Measurements from ENCODE around the gene DIO2. TPM values are rescaled to one million over a fixed set of nuclear protein-coding genes. Genes with fewer than 3 reads are reported as not detected.

Gene DIO2
- total and polyA plus RNA-seq, 7 donors, result 0.76 to 38.8 (median 4.4) TPM

GRCh38 chr14:80167793-80168448 lies 43.4 kb downstream of the DIO2 start:
- peak in 1 of 4 donors; percentile 51 for ATAC-seq
- Histone ChIP-seq H3K9me3 (no peaks in the 10 kb centered on the region), H3K36me3 (ENCODE audit: insufficient read depth in 1 of 2, low read depth in 1 of 2) (no peaks in the 10 kb centered on the region), H3K27me3 (ENCODE audit: insufficient read depth in 3 of 3, low read length in 2 of 3) (no peaks in the 10 kb centered on the region), H3K4me1 (no peaks in the 10 kb centered on the region), H3K27ac (no peak overlapping the region), H3K4me3 (no peak overlapping the region)
- DNase-seq, result no peak
- TF ChIP-seq CTCF (IDR thresholded peaks at IDR 0.05), result no peak
- WGBS, 3 donors, result 76 to 81% (median 76%) methylated on average over 6 of the region's 6 CpGs
- intact Hi-C loops (cut with DNase I), result no loop called here

GRCh38 chr14:80164991-80165721 lies 46.1 kb downstream of the DIO2 start:
- WGBS, 3 donors, result 85 to 88% (median 86%) methylated on average over 9 of the region's 9 CpGs
- H3K36me3 ChIP-seq (ENCODE audit: insufficient read depth in 1 of 2, low read depth in 1 of 2), result no peaks in the 10 kb centered on the region
- no peak overlapping the region for H3K27ac ChIP-seq
- H3K9me3 ChIP-seq, result no peaks in the 10 kb centered on the region
- no peaks in the 10 kb centered on the region for H3K4me1 ChIP-seq
- no peaks in the 10 kb centered on the region for H3K27me3 ChIP-seq (ENCODE audit: insufficient read depth in 3 of 3, low read length in 2 of 3)
- no peak for DNase-seq
- intact Hi-C loops (cut with DNase I), result no loop called here
- H3K4me3 ChIP-seq, result no peak overlapping the region
- no peak for ATAC-seq
- TF ChIP-seq CTCF (IDR thresholded peaks at IDR 0.05), result no peak

- TF ChIP-seq CTCF (IDR thresholded peaks at IDR 0.05), result no peak
- Histone ChIP-seq H3K4me3 (no peak overlapping the region), H3K27me3 (ENCODE audit: insufficient read depth in 3 of 3, low read length in 2 of 3) (no peaks in the 10 kb centered on the region), H3K4me1 (no peaks in the 10 kb centered on the region), H3K9me3 (no peaks in the 10 kb centered on the region), H3K36me3 (ENCODE audit: insufficient read depth in 1 of 2, low read depth in 1 of 2) (no peaks in the 10 kb centered on the region), H3K27ac (no peak overlapping the region)
- DNase-seq (no peak), ATAC-seq (no peak)
- WGBS, 3 donors, result 78 to 83% (median 80%) methylated on average over 1 of the region's 1 CpG
- intact Hi-C loops (cut with DNase I), result no loop called here
Measured at GRCh38 chr14:80152763-80153162, 58.5 kb downstream of the DIO2 start.

- intact Hi-C loops (cut with DNase I), result no loop called here
- ATAC-seq (no peak), DNase-seq (no peak)
- no peaks in the 10 kb centered on the region for H3K36me3 ChIP-seq (ENCODE audit: insufficient read depth in 1 of 2, low read depth in 1 of 2)
- no peak overlapping the region for H3K4me3 ChIP-seq
- no peak for TF ChIP-seq CTCF (IDR thresholded peaks at IDR 0.05)
- no peaks in the 10 kb centered on the region for H3K27me3 ChIP-seq (ENCODE audit: insufficient read depth in 3 of 3, low read length in 2 of 3)
- no peak overlapping the region for H3K27ac ChIP-seq
- H3K4me1 ChIP-seq, result no peaks in the 10 kb centered on the region
- no peaks in the 10 kb centered on the region for H3K9me3 ChIP-seq
Measured at GRCh38 chr14:80152166-80152565, 59.1 kb downstream of the DIO2 start.
